Activated CD8-positive, alpha-beta memory T cell treated with anti-CD3 and anti-CD28 coated beads, Interleukin-2, amount 50 U/mL, for 48 hours (primary cell): Measurements from ENCODE around the gene IL18.
"Not testable (repeated sequence)": the region's sequence is repeated elsewhere in the genome, so short reads cannot be mapped to it uniquely, and the experiment has no call there.

ENCODE experiments used
- DNase-seq: peaks from one replicate; pipeline ENCODE4 v3.0.0-alpha.2; 2020

The IL18 gene

DNA sequence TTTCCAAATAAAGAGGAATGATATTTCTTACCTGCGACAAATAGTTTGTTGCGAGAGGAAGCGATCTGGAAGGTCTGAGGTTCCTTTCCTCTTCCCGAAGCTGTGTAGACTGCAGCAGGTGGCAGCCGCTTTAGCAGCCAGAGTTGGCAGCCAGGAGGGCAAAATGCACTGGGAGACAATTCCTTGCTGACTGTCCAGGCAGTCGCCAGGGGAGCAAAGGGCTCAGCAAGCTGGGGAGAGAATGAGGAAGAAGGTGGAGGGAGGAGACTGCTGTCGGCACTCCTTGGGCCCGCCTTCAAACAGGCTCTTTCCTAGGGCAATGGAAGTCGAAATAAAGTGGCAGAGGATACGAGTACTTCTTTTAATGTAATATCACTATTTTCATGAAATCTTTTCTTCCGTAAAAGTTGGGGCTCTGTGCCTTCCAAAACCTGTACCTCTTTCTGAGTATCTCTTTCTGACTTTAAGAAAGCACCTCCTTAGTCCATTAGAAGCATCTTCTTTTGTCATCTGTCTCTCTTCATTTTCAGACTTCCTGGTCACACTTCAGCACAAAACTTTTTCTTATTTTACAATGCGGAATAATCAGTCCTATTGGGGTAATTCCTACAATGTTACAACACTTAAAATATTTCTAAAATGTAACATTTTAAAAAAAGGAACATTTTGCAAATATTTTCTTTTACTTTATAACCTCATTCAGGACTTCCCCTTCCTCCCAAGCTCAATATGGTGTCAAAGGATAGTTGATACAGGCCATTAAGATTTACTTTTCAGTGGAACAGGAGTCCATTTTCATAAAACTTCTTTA is at the start of gene IL18:
IL18 (minus strand) TSS at position 220 of the 811 bp plus-strand sequence. CDS start 9,041 bp downstream, outside the sequence.
- no peak for DNase-seq

DNA sequence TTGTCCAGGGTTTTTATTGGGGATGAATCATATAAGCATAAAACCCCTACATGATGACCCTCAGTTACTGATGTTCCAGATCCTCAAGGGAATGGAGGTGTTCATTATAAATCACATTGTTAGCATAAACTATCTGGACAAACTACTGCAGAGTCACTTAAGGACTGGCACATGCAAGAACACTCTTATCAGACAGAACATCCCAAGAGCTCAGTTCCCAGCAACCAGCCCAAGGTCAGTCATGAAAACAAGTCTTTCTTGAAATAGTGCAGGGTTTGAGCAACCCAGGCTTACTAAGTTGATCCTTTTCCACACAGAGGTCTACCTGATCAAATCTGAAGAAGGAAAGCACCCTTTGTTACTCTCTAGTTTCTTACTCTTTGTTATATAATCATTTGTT is 48.8 kb upstream of the IL18 start:
- DNase-seq = no peak

DNA sequence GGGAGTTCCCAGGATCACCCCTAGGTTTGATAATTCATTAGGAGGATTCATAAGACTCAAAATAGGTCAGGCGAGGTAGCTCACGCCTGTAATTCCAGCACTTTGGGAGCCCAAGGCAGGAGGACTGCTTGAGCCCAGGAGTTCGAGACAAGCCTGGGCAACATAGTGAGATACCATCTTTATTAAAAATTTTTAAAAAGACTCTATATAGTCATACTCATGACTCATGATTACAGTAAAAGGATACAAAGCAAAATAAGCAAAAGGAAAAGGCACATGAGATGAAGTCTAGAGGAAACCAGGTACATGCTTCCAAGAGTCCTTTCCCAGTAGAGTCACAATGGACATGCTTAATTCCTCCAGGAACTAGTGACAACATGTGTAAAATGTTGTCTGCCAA is 48.4 kb upstream of the IL18 start:
- DNase-seq = no peak

DNA sequence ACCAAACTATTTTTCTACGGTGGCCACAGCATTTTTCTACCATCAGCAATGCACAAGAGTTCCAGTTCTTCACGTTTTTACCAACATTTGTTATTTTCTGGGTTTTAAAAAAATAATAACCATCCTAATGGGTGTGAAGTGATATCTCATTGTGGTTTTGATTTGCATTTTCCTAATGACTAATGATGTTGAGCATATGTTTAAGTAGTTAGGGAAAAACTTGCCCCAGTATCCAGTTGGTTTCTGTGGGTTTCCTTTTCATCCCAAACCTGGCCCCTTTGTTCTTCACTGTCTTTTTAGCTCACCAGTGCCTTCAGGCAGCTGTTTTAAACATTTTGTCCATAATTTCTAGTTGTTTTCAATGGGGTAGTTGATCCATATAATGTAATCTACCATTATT is 47.6 kb upstream of the IL18 start:
- DNase-seq = no peak

DNA sequence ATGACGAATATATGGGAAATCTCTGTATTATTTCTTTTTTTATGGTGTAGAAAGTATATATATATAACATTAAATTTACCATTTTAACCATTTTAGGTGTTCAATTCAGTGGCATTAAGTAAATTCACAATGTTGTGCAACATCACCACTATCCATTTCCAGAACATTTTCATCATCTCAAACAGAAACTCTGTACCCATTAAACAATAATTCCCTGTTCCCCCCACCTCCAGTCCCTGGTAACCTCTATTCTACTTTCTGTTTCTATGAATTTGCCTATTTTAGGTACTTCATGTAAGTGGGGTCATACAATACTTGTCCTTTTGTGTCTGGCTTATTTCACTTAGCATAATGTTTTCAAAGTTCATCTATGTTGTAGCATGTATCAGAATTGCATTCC is 47.0 kb upstream of the IL18 start:
- no peak for DNase-seq

DNA sequence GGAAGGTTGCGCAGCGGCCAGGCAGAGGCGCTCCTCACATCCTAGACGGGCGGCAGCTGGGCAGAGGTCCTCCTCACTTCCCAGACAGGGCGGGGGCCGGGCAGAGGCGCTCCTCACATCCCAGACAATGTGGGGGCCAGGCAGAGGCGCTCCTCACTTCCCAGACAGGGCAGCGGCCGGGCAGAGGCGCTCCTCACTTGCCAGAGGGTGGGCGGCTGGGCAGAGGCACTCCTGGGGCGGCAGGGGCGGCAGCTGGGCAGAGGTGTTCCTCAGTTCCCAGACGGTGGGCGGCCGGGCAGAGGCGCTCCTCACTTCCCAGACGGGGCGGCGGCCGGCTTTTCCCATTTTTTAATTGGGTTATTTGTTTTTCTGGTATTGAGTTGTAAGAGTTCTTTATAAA is 42.2 kb upstream of the IL18 start:
- no peak for DNase-seq

DNA sequence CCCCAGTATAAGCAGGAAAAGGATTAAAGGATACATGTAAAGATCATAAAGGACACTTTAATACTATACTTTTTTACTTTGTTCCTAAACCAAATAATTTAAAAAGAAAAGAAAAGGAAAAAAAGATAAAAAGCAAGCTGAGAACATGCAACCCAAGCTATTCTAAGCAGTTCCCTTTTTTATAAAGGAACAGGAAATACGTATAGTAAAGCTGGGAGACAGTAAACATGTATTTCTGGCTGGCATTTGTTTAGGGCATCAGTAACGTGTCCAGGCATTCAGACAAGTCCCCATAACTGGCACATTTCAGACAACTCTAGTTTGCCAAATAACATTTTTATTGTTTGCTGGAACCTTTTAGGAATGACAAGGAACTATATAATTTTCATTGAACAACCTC is 36.4 kb upstream of the IL18 start:
- no peak for DNase-seq

DNA sequence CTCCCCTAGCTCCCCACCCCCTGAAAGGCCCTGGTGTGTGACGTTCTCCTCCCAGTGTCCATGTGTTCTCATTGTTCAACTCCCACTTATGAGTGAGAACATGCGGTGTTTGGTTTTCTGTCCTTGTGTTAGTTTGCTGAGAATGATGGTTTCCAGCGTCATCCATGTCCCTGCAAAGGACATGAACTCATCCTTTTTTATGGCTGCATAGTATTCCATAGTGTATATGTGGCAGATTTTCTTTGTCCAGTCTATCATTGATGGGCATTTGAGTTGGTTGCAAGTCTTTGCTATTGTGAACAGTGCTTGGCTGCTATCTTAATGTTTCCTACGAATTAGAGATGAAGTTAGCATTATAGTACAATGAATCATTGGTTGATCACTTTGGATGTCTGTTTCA is 35.2 kb upstream of the IL18 start:
- not testable (repeated sequence) for DNase-seq

DNA sequence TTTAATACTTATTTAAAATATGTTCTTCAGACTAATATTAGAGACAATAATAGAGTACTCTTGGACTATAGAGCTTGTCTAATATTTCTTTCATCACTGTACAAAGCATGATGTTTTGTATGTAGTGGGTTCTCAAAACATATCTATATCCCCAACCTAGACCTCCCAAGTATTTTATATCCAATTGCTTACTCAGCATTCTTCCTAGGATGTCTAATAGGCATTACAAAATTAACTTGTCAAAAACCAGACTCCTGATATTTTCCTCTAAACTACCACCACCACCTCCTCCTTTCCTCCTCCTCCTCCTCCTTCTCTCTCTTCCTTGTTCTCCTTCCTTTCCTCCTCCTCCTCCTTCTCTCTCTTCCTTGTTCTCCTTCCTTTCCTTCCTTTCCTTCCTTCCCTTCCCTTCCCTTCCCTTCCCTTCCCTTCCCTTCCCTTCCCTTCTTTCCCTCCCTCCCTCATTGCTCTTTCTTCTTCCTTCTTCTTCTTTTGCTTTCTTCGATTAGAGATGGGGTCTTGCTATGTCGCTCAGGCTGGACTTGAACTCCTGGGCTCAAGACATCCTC is 32.7 kb upstream of the IL18 start:
- no peak for DNase-seq

DNA sequence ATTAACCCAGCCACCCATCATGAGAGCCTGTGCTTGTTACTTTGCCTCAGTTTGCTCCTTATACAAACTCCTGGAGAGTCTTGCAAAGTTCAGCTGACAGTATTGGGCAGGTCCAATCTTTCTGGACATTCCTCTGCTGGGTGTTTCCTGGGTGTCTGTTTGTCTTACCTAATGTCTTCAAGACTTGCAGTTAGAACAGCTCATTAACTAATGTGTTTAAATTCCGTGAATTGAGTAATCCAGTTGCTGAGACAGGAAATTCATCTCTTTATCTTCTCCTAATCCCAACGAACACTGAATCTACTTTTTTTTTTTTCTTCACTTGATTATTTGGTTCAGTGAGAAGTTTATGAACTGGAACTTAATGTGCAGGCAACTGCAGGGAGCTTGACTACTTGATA is 32.1 kb upstream of the IL18 start:
- DNase-seq = no peak

DNA sequence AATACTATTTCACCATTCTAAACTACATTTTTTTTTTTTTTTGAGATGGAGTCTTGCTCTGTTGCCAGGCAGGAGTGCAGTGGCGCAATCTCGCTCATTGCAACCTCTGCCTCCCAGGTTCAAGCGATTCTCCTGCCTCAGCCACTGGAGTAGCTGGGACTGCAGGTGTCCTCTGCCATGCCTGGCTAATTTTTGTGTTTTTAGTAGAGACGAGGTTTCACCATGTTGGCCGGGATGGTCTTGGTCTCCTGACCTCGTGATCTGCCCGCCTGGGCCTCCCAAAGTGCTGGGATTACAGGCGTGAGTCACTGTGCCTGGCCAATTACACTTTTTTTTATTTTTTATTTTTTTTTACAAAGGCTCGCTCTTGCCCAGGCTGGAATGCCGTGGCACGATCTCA is 31.2 kb upstream of the IL18 start:
- DNase-seq = not testable (repeated sequence)

DNA sequence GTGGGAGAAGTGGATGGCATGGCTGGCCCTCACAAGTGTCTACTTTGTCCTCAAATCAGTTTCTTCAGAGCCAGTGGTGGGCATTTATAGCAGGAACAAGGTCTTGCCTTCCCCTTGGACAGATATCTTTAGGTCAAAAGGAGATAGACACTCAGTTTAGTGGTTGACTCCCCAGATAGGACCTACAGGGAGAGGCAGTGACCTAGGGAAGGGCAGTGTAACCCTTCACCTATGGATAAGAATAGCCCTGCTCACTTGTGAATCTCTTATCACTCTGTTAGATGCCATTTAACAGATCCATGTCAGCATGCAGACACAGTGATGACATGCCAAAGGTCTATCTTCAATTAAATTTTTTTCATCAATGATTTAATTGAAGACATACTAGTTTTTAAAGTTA is 22.4 kb upstream of the IL18 start:
- no peak for DNase-seq

DNA sequence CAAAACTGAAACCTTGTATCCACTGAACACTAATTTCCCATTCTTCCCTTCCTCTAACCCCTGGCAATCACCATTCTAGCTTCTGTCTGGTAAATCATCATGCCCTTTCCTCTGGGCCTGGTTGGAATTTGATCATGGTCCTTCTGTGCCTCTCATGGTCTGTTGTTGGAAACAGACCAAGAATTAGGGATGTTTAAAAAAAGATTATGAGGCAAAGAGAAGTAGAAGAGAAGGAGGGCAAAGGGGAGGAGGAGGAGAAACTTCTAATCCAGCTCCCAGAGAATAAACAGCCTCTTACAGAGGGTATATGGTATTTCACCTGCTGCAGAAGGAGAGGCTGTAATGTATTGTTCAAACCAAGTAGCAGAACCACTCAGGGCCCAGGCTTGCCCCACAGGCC is 22.0 kb upstream of the IL18 start:
- no peak for DNase-seq

DNA sequence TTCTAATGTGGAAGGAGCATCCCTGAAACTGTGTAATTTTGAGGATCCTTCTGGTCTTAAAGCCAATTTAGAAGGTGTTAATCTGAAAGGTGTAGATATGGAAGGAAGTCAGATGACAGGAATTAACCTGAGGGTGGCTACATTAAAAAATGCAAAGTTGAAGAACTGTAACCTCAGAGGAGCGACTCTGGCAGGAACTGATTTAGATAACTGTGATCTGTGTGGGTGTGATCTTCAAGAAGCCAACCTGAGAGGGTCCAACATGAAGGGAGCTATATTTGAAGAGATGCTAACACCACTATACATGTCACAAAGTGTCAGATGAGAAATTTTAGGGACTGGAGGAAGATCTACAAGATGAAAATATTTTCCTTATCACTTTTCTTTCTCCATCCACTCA is 19.0 kb upstream of the IL18 start:
- no peak for DNase-seq

DNA sequence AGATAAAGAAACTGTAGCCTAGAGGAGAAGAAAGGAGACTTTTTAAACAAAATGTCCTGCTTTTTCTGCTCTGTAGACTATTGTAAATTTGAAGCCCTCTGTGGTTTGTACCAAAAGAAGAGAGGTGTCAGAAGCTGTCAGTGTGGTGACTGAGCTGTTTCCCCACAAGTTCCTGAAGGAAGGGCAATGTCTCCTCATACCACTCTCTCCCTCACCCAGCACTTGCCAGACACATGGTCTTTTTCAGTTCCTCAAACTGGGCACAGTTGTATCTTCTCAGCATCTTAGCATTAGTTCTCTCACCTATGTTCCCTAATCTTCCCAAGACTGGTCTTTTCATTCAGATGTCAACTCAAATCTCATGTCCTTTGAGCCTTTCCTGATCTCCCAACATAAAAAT is 15.7 kb upstream of the IL18 start:
- no peak for DNase-seq

DNA sequence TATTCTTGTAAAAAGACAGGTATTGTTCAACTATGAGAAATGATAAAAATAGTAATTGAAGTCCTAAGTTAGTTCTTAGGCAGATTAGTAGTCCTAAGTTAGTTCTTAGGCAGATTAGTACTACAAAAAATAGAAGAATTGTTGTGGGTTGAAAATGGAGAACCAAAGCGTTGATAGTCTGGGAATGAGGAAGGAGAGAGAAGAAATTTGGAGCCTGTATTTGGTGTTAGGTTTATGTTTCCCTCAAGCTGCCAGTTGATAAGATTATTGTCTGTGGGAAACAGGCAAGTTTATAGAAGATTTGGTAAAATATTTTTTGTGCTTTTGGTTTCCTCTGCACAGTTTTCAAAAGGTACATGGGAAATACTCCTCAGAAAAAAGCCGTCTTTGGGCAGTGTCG is 15.0 kb upstream of the IL18 start:
- DNase-seq = no peak

DNA sequence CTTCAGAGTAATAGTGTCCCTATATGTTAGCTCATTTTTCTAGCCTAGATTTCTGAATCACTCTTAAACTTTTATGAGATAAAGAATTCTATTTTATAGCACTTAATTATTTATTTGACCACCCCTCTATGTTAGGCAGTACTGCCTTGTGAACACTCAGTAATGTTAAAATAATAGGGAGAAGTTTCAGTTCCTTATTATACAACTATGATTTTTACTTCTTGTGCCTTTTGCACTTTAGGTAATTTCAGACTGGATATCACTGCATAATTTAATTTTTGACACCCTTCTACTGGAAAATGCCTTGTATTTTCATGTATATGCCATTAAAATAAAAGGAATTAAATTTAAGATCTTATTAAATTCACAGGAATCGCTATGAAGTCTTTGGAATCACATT is 14.5 kb upstream of the IL18 start:
- no peak for DNase-seq

DNA sequence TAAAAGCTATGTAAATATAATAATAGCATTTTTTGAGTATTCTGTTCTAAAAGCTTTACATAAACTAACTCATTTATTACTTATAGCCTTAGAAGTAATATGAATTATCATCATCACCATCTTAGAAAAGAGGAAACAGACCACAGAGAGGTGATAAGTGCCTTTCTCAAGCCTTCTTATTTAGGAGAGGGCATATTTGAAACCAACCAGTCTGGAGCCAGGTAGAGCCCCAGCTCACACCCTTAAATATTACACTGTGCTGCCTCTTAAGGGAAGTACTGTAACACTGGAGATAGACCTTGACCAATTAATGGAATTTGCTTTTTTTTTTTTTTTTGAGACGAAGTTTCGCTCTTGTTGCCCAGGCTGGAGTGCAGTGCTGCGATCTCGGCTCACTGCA is 13.7 kb upstream of the IL18 start:
- no peak for DNase-seq

DNA sequence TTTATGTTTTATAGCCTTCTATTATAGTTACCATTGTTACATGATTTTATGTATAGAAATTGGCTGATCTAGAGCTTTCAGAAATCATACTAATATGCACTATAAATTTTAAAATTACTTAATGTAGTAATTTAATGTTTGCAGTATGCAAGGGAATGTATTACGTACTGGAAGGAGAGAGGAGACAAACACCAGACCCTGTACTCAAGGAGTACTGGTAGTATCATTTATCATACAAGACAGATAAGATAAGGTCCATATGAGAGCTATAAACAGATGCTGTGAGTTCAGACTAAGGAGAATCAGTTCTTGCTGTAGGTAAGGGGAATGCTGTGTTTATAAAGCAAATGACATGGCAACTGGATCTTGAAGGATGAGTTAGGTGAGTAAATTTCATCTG is 12.2 kb upstream of the IL18 start:
- no peak for DNase-seq

DNA sequence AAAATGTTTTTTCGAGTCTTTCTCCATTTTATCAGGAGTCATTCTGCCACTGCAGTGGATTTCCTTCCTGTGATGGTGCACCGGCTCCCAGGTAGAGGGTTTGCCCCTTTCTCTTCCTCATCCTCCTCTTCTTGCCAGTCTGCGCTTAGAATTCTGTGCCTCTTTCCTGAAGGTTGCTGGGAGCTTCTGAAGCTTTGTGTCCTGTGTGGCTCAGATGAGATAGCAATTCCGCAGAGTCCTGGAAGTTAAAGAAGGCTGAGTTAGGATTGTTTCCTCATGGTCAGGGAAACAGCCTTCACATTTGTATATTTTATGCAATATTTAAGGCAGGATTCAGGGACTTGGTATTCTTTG is 11.7 kb upstream of the IL18 start:
- DNase-seq = no peak

DNA sequence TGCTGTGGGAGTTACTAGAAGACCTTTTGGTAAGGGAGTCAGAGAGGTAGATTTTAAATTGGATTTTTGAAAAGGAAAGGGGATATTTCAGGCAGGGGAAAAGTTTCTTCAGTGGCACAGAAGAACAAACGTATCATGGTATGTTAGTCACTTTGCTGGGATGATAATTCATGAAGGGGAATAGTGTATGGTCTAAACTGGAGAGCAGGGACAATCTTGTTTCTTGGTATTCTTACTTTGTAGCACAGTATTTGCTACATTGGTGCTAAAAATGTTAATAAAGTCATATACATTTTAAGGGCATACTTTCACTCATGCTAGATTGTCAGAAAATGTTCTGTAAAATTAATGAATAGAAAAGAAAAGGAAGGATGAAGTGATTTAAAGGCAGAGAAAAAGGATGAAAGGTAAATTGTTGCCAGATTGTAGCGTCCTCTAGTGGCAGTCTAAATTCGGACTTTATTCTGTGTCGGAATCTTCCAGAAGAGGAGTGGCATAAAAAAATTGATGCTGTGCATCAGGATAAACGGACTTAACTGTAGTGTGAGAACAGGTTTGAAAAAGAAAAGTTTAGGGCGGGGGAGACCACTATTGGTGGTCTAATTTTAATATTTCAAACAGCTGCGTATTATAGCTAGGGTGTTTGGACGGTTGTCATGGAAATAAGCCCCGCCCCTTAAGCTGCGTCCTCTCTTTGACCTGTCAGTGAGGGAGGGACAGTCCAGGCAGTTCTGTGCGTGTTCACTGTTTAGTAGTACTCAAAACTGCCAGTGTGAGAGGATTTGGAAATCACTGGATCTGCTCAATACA is 11.1 kb upstream of the IL18 start, which contains the start of gene BCO2:
BCO2 (plus strand) TSS at position 724 of the 810 bp plus-strand sequence. CDS start 90 bp downstream, outside the sequence.
- DNase-seq = peak; percentile 61

DNA sequence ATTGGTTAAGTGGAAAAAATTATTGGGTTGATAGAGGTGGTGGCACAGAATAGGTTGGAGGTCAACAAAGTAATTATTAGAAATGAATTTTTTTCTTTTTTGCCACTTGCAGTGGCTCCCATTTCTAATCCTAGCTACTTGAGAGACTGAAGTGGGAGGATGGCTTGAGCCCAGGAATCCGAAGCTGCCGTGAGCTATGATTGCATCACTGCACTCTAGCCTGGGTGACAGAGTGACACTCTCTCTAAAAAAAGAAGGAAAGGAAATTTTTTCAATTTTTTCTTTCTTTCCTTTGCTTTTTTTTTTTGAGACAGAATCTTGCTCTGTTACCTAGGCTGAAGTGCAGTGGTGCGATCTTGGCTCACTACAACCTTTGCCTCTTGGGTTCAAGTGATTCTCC is 9.3 kb upstream of the IL18 start:
- DNase-seq = no peak

DNA sequence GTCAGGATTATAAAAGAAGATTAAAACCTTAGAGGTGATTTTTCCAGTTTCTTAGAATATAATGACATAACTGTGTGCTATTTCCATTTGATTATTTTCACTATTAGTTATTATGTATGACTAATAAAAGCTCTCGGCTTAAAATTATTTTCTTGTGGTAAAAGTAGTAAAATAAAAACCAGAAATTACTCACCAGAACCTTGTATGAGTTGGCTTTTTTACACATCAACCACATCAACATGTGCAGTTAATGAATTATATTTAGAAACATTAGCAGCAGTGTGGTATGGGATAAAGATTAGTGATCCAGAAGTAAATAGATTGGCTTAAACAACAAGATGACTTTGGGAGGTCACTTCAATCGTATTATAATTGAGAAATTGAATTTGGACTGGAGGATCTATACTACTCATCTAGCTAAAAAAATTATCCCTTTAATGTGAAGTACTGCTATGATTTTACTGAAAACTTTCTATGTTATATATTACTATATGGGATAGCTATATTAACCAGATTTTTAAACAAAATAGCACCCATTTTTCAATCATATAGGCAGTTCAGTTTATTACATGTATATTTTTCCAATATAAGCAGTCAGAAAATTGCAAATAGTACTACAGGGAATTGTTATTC is 8.6 kb upstream of the IL18 start:
- DNase-seq = no peak

DNA sequence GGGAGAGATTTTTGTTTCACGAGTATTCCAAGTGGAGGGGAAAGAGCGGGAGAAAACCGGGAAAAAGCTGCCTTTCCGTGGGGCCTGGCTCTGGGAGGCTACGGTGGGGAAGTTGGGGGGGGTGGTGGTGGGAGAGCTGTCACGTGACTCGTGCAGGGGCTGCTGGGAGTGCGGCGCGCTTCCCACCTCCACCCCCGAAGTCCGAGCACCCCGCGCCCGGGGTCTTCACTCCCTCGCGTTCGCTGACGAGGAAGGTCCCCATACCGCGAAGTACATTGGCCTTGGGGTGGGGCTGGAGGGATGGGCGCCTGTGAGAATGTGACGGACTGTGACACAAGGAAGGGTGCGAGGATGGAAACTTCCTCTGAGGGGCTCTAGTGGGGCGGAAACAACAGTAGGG is 3.3 kb upstream of the IL18 start, which contains the start of gene TEX12:
TEX12 (plus strand) TSS at position 228 of the 400 bp plus-strand sequence. CDS start 1,897 bp downstream, outside the sequence.
- DNase-seq = no peak
